ENCODE data around the gene GADL1. TPM values are rescaled to one million over a fixed set of nuclear protein-coding genes. Genes with fewer than 3 reads are reported as not detected.

GADL1 gene
- total and polyA plus RNA-seq, 7 donors, result 0.89 to 5.6 (median 1.5) TPM

- no peak for TF ChIP-seq CTCF (IDR thresholded peaks at IDR 0.05)
- Histone ChIP-seq H3K27ac (no peak overlapping the region), H3K27me3 (ENCODE audit: insufficient read depth in 3 of 3, low read length in 2 of 3) (no peaks in the 10 kb centered on the region), H3K9me3 (peaks cover 4% of the 10 kb centered on the region), H3K4me1 (peaks cover 16% of the 10 kb centered on the region), H3K4me3 (no peak overlapping the region), H3K36me3 (ENCODE audit: insufficient read depth in 1 of 2, low read depth in 1 of 2) (peaks cover 3 to 9% of the 10 kb centered on the region in 2 donors)
- 55 to 72% (median 58%) methylated on average over 4 of the region's 4 CpGs for WGBS, 3 donors
- intact Hi-C loops (cut with DNase I), result loop anchor here in 1 of 2 donors (5.0 to 10.0 kb wide), 3 partner anchors 495 to 655 kb away; no protein-coding TSS in a partner anchor
- DNase-seq, result no peak
- ATAC-seq, result no peak
These were observed 194.5 kb downstream of the GADL1 start for GRCh38 chr3:30699927-30700326.

GRCh38 chr3:30698549-30698948 is 195.9 kb downstream of the GADL1 start:
- H3K27ac ChIP-seq, result no peak overlapping the region
- no peaks in the 10 kb centered on the region for H3K27me3 ChIP-seq (ENCODE audit: insufficient read depth in 3 of 3, low read length in 2 of 3)
- peaks cover 3 to 9% of the 10 kb centered on the region in 2 donors for H3K36me3 ChIP-seq (ENCODE audit: insufficient read depth in 1 of 2, low read depth in 1 of 2)
- ATAC-seq (no peak), DNase-seq (no peak)
- no peak for TF ChIP-seq CTCF (IDR thresholded peaks at IDR 0.05)
- intact Hi-C loops (cut with DNase I), result loop anchor here in 1 of 2 donors (10.0 kb wide), 2 partner anchors 494 to 654 kb away; no protein-coding TSS in a partner anchor
- 29 to 69% (median 65%) methylated on average over 2 of the region's 2 CpGs for WGBS, 3 donors
- H3K4me1 ChIP-seq, result peaks cover 28% of the 10 kb centered on the region
- peaks cover 4% of the 10 kb centered on the region for H3K9me3 ChIP-seq
- H3K4me3 ChIP-seq, result no peak overlapping the region

GRCh38 chr3:30696896-30697295 is 197.6 kb downstream of the GADL1 start:
- Histone ChIP-seq H3K4me3 (no peak overlapping the region), H3K9me3 (no peaks in the 10 kb centered on the region), H3K36me3 (ENCODE audit: insufficient read depth in 1 of 2, low read depth in 1 of 2) (peaks cover 3 to 21% of the 10 kb centered on the region in 2 donors), H3K27ac (peak overlapping the region; percentile 19), H3K27me3 (ENCODE audit: insufficient read depth in 3 of 3, low read length in 2 of 3) (no peaks in the 10 kb centered on the region), H3K4me1 (peaks cover 35% of the 10 kb centered on the region)
- peak in 1 of 4 donors; percentile 45 for ATAC-seq
- TF ChIP-seq CTCF (IDR thresholded peaks at IDR 0.05), result no peak
- intact Hi-C loops (cut with DNase I), result loop anchor here (2.0 to 10.0 kb wide), 3 partner anchors 492 to 652 kb away; no protein-coding TSS in a partner anchor
- WGBS, 3 donors, result 26 to 32% (median 31%) methylated on average over 2 of the region's 2 CpGs
- no peak for DNase-seq

DNA sequence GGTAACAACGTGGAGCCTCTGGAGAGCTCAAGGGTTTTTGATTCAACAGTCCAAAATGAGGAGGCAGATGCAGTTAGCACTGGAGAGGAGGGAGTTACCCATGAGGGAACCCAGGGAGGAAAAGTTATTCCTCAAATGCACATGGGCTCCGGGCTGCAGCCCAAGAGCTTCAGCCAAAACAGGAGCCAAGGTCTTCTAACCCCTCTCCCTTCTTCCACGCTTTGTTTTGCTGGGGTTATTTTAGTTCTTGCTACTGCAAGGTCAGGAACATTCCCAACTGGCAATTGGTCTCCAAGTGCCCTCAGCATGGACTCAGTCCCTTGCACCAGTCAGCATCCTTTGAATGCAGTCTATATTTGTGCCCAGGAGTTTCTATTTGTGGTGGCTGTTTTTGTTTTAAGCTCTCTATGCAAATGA is 198.1 kb downstream of the GADL1 start:
- H3K27me3 ChIP-seq (ENCODE audit: insufficient read depth in 3 of 3, low read length in 2 of 3), result no peaks in the 10 kb centered on the region
- ATAC-seq (peak in 3 of 4 donors; percentile 58 to 69 (median 66)), DNase-seq (no peak)
- no peak overlapping the region for H3K4me3 ChIP-seq
- peaks cover 37% of the 10 kb centered on the region for H3K4me1 ChIP-seq
- intact Hi-C loops (cut with DNase I), result loop anchor here (2.0 to 10.0 kb wide), 3 partner anchors 492 to 652 kb away; no protein-coding TSS in a partner anchor
- peak overlapping the region; percentile 19 for H3K27ac ChIP-seq
- TF ChIP-seq CTCF (IDR thresholded peaks at IDR 0.05), result no peak
- no peaks in the 10 kb centered on the region for H3K9me3 ChIP-seq
- peaks cover 3 to 24% of the 10 kb centered on the region in 2 donors for H3K36me3 ChIP-seq (ENCODE audit: insufficient read depth in 1 of 2, low read depth in 1 of 2)
- WGBS, 3 donors, result 4 to 11% (median 8%) methylated on average over 3 of the region's 3 CpGs
